GM21786 (cell line): ENCODE measurements around the gene ZNF185.

ENCODE experiments used
- ATAC-seq: cut with Tn5 transposase; IDR thresholded peaks from one replicate; pipeline ENCODE4 v1.9.1; 2021; ENCODE audit not compliant: unreplicated experiment

ZNF185 gene

DNA sequence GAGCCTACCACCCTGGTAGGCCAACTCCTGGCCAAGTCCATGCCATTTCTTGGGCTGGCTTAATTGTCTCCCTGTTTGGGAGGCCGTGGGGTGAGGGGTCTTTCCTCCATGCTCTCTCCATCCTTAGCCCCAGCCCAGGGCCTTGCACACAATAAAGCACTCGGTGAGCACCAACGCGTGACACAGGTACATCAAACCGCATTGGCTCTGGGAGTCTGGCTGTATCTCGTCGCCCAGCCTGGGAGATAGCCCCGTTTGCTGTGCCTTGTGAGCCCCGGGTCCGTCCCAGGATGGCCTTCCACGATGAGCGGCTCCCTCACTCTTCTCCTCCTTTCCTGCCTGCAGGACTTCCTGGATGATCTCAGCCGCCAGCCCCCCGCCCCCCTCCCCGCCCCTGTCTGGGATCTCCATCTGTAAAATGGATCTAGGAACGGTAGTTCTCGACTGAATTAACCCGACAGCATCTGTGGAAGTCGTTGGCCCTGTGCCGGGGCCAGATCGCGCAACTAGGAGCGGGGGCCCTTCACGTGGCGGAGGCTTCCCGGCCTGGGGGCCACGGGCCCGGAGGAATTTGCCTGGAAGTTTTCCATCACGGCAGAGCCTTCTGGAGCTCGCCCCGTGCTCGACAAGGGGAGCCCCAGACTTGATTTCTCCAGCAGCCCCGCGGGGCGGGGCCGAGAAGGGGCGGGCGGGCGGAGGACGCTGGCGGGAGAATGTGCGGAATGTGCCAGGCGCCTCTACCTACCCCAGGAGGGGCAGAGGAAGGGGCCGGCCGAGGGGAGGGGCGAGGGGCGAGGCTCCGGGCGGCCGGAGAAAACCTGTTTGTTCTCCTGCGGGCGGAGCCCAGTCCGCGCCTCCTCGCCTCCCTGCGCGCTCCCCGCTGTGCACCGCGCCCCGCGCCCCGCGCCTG is at the start of gene ZNF185:
TSS of gene ZNF185 (plus strand) at position 846 of the 910 bp plus-strand sequence. CDS start 16,423 bp downstream, outside the sequence.
- no peak for ATAC-seq

DNA sequence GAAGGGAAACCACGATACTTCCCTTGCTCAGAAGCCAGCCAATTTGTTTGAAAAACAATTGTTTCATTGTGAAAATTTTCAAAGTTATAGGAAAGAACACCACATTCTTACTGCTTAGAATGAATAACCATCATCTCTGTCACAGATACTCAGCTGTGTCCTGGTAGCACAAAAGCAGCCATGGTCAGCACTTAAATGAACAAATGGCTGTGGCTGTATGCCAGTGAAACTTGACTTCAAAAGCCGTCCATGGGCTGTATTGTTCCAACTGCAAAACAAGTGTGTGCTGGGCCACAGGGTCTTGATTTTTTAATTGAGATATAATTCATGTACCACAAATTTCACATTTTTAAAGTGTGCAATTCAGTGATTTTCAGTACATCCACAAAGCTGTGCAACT is 47.4 kb upstream of the ZNF185 start:
- no peak for ATAC-seq

DNA sequence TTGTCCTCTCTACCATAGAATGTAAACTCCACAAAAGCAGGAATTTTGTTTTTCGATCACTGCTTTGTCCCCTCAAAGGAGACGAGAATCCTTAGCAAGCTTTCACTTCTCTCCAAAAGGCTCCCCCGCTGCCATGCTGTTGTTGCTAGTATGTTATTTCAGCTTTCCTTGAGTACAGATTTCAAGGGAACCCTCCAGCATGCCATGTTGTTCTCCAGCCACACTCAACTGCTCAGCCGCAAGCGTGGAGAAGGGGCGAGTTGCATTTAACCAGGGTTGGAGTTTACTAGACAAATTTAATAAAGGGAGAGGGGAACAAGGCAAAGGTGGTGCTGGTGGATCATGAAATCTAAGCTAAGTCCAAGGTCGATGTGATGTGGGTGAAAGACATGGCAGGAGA is 43.9 kb upstream of the ZNF185 start:
- ATAC-seq = no peak

DNA sequence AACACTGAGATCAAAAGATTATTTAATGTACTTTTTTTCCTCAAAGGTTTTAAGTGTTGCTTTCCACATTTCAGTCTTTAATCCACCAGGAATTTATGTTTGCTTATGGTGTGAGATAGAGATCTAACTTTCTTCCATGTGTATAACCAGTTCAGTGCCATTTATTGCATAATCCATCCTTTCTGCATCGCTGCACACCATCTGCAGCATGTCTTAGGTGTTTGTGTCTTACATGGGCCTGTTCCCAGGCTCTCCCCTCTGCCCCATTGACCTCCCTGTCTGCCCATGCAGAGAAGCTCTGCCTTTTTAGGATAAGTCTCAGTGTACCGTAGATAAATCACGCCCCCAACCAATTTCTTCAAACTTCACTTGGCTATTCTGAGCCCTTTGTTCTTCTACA is 36.8 kb upstream of the ZNF185 start:
- no peak for ATAC-seq

DNA sequence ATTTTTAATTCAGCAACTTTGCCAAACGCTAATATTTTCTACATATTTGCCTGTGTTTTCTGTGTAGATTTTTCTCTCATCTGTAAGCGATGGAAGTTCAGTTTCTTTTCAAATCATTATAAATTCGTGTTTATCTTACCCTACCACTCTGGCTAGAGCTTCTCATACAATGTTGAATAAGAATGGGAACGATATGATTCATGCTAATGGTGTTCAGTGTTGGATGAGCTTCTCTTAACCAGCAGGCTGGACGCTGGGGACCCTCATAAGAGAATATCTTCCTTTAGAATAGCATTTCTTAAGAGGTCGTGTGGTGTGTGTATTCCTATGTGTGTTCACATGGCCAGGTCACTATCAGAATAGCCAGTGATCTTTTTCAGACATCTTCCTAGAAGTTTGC is 36.0 kb upstream of the ZNF185 start:
- ATAC-seq = no peak

DNA sequence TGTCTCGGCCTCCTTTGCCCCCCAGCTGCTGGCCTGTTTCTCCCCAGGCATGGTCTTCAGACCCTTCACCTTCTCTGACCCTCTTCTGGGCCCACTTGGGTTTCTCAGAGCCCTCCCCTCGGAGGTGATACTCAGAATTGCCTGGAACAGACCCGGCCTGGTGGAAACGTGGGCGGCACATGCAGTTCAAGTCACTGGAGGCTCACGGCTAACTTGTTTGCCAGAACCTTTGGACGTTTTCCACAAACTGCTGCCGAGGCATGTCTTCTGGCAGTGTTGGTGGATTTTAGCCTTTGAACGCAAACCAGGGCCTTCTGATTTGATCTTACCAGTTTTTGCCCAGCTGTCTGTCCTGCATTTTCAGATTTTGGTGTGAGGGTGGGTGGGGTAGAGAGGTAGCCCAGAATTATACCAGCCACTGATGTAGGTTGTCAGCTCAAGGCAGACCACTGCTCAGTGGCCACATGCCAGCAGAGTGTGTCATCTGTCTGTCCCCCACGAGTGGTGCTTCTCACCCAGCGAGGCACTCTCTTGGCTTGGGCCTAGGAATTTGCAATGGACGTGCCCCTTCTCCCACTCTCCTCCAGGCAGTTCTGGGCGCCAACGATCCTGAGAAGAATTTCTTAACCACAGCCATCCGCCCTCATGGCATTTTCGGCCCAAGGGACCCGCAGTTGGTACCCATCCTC is 32.5 kb upstream of the ZNF185 start:
- ATAC-seq = no peak

DNA sequence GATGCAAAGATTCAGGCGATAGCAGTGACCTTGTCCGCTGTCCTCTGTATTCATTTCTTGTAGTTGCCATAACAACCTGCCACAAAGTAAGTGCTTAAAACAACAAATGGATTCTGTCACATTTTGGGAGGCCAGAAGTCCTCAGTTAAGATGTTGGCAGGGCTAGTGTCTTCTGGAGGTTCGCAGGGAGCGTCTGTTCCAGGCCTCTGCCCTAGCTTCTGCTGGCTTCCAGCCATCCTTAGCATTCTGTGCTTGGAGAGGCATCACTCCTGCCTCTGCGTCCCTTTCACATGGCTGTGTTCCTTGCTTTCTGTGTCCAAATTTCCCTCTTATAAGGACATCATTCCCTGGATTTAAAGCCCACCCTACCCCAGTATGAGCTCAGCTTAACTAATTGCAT is 31.5 kb upstream of the ZNF185 start:
- no peak for ATAC-seq

DNA sequence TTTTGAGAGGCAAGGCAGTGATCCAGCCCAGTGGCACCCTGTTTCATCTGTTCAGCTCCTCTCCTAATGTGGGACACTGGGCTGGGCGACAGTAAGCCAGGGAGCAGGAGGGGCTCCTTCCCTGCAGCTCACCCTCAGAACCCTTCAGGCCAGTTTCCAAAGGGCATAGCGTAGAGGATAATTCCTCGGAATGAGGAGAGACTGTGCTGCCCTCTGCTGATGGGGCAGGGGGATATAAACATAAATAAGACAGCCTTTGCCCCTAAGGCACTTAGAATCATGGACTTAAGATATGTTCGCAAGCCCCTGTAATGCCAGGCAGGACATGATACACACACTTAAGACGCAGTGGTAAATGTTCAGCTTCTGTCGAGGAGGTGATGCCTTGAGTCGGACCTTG is 27.9 kb upstream of the ZNF185 start:
- ATAC-seq = no peak

DNA sequence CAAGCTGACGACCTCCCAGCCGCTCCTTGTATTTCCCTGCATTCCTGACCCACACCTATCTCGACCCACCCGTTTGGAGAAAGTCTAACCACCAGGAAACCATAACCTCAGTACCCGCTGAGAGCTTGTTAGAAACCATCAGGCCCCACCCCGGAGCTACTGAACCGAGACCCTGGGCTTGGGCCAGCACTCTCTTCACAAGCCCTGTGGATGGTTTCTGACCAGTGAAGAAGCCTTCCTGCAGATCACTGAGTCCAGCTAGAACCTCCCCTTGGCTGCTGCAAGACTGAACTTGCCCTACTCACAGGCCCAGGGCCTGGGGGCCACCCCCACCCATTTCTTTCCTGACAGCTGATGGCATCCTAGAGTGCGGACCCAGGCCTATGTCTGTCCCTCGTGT is 26.6 kb upstream of the ZNF185 start:
- ATAC-seq = no peak

DNA sequence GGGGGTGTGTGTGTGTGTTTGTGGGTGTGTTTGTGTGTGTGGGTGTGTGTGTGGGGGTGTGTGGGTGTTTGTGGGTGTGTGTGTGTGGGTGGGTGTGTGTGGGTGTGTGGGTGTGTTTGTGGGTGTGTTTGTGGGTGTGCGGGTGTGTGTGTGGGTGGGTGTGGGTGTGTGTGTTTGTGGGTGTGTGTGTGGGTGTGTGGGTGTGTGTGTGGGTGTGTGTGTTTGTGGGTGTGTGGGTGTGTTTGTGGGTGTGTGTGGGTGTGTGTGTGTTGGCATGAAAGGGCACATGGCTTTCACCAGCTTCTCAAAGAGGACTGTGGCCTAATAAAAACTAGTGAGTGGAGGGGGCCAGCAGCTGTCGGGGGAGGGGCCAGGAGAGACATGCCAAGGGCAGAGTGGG is 25.3 kb upstream of the ZNF185 start:
- ATAC-seq = no peak

DNA sequence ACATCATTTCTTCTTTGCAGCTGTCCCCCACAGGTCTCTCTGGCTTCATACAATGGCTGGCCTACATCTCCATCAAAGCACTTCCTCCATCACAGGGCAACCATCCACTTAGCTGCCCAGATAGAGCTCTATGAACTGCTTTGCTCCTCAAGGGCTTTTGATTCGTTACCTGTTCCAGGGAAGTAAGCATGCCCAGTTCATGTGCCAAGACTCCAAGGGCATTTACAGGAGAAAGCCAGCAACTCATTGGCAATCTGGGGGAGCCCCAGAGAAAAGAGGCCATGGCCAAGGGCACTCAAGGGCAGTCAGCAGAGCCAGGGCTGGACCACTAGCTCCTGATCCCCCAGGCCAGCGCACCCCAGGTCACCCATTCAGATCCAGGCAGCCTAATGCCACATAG is 24.5 kb upstream of the ZNF185 start:
- no peak for ATAC-seq

DNA sequence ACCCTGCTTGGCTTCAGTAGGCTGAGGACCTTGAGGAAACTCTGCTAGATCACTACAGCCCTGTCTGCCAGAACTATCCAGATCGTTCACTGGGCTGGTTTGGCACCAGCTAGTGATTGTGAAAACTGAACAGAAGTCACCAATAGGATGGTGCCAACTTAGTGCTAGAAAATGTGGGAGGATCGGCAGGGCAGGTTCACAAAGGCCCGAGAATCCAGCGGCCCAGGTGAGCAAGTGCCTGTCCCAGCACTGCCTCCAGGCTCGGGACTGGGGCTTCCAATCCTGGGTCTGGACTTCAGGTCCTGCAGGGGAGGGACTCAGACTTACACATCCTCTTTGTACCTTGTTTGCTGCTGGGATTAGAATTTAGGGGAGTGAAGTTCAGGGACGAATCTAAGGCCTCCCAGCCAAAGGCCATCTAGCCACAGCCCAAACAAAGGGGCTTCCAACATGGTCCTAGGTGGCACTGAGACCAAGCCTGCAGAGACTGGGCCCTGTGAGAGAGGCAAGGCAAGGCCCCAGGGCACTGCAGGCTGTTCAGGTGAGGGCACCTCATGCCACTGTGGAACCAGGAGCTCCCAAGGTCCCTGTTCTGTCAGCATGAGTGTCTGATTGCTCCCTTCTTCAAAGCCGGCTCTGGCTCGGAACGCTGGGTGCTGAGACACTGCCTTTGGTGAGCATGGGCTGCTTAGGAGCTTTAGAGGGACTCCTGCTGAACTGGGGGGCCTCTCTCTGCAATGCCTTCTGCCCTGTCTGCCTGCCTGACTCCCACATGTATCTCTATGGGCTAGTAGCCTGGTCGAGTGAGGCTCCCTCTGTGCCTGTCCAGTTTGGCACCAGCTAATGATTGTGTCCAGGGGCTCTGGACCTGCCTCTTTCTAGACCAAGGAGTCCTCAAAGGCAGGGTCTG is 20.7 kb upstream of the ZNF185 start:
- ATAC-seq = no peak

DNA sequence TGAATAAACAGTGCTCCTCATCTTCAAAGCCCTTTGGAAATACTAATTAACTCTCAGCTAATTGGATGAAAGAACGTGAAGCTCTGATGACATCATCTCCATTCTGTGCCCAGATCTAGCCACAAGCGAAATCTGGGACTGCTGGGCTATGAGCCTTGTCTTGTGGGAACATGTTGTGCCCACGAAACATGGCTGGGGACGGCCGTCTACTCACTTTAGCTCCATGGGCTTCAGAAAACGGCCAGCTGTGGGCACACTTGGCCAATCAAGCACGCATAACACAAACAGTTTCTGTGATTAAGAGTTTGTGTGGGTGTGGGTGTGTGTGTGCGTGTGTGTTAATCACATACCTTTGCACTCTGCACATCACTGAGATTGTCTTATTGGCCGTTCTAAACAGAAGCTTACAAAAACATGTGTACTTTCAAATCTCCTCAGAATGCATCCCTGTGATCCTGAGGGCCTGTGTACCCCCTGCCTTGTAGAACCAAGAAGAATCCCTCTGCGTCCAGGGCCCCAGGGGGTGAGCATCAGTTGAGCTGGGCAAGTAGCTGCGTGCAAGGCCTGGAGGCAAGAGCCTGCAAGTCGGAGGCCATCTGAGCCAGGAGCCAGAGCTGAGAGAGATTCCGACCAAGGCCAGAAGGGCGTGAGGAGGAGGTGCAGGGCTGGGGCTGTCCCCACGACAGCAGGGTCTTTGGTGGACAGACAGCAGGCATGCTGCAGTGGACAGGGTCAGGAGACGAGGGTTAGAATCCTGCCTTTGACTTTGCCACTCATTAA is 18.7 kb upstream of the ZNF185 start:
- no peak for ATAC-seq

DNA sequence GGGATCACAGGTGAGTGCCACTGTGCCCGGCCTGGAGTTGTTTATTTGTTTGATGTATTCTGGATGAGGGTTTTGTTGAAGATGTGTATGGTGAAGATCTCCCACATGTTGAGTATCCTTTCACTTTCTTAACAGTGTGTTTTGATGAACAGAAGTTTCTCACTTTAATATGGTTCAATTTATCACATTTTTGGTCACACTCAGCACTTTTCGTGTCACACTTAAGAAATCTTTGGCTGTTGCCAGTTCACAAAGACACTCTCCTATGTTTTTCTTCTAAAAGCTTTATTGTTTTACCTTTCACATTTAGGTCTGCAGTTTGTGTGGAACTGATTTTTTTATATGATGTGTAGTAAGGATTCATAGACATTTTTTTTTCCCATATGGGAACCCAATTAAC is 16.6 kb upstream of the ZNF185 start:
- no peak for ATAC-seq

DNA sequence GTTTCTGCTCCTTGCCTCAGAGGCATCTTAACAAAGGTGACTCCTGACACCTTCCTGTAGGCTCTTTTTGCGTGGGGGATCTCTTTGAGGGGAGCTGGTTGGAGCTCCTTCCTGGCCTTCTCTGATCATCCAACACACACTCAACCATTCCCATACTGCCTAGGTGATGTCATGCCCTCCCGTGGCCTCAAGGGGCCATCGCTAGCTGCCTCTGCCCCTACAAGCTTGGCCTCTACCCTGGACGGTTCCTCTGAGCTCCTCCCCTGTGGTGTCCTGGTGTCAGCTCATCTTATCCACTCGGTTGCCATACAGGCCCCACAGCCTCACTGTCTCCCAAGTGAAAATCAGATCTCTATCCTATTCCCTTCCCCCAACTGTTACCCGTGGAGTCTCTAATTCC is 13.7 kb upstream of the ZNF185 start:
- no peak for ATAC-seq

DNA sequence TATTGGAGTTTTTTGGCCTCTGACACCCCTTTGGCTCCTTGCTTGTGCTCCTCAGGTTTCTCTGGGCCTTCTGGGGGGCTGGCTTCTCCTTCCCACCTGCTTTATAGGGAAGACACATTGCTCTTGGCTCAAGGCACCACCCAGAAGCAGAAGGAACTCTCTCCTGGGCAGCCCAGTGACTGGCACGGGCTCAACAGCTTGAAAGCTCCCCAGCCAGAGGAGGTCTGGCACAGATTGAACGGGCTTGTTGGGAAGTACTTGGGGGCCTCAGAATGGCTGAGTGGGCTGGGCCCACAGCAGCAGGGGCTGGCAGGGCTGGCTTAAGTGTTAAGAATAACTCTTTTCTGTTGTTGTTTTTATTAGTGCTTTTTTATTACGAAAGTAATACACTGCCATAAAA is 11.2 kb upstream of the ZNF185 start:
- ATAC-seq = no peak

DNA sequence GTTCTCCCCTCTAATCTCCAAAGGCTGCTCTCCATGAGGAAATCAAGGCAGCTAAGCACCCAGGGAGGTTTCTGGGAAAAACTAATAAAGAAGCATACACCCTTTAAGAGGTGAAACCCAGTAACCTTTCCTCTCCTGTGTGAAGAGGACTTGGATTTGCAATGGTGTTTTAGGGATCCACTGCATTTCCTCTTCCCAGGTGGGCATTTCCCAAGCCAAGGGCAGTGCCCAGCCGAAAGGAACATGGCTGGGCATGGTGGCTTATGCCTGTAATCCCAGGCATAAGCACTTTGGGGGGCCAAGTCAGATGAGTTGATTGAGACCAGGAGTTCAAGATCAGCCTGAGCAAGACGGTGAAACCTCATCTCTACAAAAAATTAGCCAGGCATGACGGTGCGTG is 5.4 kb upstream of the ZNF185 start:
- no peak for ATAC-seq

DNA sequence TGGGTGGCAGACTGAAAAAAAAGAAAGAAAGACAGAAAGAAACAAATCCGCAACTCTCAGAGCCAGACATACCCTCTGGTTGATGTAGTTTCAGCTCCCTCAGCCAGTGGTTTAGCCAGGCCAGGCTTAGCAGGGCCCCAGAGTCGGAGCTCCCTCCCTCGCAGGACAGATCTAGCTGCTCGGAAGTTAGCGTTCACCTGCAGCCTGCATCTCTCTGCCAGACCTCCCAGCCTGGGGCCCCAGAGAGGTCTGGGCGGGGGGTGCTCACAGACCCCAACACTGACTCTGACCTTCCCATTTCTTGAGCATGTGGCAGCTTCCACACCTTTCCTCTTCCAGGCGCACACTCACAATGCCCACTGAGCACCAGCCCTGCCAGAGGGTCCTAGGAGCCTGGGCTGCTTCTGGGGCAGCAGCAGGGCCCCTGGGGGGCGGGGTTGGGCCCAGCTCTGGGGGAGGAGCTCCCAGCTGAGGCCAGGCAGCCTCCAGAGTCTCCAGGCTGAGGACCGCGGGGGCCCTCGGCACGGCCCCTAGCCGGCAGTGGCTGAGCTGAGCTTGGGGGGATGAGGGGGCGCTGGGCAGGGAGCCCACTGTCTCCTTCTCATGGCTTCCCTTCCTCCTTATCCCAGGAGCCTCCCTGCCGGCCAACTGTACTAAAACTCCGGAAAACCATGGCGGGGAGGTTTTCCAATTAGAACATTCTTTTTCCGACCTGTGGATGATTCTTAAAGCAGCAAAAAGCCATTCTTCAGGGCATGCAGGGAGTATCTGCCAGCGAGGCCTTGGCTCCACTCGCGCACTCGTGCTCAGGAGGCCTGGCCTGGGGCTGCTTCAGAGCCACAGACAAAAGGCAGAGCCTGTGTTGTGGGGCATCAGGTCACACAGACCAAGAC is 4.6 kb upstream of the ZNF185 start:
- no peak for ATAC-seq

DNA sequence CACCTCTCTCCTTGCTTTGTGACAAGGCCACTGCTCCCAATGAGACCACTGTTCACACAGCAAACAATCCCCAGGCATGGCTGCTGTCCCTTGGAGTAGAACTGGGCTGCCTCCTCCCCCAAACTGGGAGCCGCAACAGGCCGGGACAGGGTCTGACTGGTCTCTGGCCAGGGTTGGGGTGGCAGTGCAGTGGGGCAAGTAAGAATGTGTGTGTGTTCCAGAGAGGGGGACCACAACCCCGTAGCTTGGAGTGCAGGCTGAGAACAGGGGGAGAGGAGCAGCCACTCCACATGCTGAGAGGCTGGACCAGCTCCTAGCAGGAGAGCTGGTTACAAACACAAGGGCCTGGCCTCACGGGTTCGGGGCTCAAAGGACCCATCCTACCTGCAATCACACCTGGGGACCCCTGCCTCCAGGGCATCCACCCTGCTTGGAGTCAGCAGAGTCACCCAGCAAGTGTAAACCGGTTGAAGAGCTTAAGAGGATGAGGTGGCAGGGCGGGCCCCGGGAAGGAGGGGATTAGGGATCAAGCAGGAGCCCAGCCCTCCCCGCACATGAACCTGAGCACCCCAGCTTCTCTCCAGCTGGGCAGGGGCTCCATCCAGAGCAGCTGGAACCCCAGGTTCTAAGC is 3.8 kb upstream of the ZNF185 start:
- ATAC-seq = no peak
